CD4-positive, alpha-beta T cell treated with Interleukin-15 for 4 hours (primary cell): ENCODE measurements around the gene HTT.
A peak's percentile ranks its signal among the peaks of the same experiment; 100 is the strongest.

Experiments used
- DNase-seq: peaks from one replicate; pipeline ENCODE4 v3.0.0-alpha.2; 2020; ENCODE audit warnings: low spot score

The HTT gene

DNA sequence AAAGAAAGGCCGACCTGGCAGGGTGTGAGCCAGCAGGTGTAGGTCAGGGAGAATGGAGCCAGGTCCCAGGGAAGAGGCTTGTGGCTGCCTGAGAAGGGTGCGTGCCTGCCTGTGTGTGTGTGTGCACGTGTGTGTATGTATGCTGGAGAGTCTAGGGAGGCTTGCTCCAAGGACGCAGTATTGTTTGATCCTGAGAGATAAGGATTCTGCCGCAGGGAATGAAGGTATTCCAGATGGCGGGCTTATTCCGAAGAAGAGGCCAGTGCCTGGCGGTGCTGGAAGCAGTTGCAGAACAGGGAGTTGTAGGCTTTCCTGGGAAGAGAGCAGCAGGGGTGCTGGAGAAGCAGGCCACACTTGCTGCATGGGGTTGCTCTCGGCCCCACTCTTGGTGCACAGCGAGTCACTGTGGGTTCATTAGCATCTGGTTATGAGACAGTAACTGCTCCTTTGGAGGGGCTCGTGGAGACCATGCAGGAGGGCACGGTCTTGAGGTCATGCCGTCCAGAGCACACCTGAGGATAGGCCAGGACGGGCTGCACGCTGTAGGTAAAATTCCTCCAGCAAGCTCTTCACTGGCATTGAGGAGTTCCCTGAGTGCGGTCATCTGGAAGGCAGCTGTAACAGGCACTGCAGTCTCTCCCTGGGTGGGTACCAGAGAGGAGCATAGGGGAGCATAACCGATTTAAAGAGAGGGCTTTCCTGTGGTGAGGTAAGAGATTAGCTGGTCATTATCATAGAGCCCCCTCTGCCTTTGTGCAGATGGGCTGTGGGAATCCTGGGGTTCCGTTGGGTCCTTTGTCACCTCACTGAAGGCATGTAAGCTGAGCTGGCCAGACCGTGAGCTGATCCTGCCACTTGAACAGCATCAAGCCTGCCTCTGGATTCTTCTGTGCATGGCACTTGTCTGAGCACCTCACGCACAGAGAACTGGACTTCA, 144.6 kb downstream of the HTT start:
- DNase-seq = no peak

- no peak for DNase-seq
Measured at GRCh38 chr4:3219761-3220475, 145.4 kb downstream of the HTT start.

DNA sequence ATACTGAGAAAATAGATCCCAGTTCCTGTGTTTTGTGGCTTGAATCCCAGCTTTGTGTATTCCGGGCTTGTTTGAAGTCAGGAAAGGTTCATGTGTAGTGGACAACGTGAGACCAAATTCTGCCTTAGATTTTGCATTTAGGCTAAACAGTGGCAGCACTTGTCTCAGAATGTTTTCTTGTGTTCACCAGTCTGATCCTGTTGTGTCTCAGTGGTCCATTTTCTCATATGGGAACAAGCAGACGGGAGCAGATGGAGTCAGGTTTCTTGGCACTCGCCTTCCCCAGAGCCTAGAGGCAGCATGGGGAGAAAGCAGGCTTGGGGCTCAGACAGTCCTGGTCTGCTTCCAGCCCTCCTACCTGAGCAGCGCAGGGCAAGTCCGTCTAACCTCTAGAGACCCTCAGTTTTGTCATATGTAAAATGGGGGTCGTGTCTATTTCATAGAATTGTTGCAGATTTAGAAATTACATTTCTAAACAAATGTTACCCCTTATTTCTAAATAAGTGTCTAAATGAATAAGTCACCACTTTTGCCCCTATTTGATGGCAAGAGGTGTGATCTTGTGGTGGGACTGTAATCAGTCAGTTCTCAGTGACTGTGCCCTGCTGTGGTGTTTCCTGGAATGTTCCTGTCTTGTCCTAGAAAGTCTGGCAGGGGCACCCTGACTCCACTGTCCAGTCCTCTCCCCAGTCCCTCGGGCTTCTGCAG, 146.1 kb downstream of the HTT start:
- DNase-seq = peak; percentile 22

DNA sequence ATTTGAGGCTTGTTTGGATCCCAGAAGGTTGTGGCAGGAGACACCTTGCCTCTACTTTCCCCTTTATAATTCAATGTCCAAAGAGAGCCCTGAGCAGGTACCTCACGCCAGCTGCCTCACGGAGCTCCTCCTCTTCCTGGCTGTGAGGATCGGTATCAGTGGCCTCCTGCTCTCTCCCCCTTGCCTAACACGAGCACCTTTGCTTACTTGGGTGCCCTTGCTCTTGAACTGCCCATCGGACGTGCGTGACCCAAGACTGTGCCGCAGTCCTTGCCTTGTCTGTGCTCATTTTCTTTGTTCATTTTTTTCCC, 146.7 kb downstream of the HTT start:
- DNase-seq = no peak

DNA sequence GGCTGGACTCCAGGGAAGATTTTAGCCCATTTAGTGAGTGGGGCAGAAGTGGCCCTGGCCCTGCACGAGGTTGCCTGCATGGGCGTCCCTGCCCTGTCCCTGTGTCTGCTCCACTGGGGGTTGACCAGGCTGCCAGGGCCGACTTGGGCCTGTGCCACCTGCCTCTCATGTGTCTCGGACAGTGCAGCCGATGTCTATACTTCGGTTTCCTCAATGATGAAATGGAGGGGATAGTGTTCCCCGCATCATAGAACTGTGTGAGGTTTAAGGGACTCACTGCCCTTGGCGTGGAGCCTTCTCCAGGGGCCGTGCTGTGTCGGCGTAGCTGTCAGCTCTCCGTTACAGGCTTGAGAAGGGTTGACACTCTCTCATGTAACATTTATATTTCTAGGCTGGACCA, 147.5 kb downstream of the HTT start:
- no peak for DNase-seq

GRCh38 chr4:3223346-3223745, 148.9 kb downstream of the HTT start:
- DNase-seq = no peak

GRCh38 chr4:3223956-3224748, 149.7 kb downstream of the HTT start:
- no peak for DNase-seq

GRCh38 chr4:3225071-3225850, 150.8 kb downstream of the HTT start:
- DNase-seq = no peak

DNA sequence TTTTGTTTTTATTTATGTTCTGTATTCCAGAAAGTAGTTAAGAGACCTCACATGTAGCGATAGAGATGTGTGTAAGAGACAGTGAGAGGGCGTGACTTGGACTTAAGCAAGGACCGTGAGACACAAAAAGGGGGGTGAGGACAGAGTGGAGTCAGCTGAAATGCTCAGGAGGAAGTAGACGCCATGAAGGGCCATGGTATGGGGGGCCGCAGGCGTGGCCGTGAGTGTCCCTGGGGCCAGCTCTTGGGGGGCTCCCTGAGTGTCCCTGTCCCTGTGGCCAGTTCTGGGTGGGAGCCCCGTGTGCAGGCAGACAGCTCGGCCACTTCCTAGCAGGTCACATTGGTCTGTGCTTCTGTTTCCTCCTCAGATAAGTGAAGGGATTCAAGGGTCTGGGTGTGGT, 151.5 kb downstream of the HTT start:
- DNase-seq = no peak

- no peak for DNase-seq
Measured at GRCh38 chr4:3226467-3226866, 152.0 kb downstream of the HTT start.

- DNase-seq = no peak
Measured at GRCh38 chr4:3226944-3227343, 152.5 kb downstream of the HTT start.

DNA sequence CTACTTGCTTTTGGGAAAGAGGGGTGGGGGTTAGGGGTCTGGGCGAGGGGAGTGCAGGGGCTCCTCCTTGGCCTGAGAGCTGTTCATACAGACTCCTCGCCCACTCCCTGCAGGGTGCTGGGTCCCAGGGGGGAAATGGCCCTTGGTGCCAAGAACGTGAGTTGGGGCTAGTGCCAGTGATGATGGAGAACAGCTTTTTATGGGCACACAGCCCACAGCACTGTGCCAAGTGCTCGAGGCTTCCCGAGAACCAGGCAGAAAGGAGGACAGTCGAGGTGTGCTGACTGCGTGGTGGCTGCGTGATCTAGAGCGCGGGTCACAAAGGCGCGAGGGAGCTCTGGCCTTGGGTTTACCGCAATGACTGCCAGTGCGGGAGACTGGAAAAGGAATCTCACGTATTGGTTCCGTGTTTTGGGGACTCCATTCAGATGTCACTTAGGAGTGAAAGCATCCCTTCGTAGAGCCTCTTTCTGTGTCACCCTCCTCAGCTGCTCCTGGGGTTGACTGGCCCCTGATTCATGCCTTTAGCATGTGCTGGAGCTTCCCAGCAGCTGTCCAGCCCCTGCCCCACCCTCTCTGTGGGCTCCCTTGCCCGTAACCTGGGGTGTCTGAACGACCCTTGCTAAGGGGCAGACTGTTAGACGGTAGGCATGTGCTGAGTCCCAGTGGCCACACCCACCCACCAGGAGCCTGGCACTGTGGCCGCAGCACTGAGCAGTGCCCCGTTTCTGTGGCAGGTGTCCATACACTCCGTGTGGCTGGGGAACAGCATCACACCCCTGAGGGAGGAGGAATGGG, 153.6 kb downstream of the HTT start:
- no peak for DNase-seq

DNA sequence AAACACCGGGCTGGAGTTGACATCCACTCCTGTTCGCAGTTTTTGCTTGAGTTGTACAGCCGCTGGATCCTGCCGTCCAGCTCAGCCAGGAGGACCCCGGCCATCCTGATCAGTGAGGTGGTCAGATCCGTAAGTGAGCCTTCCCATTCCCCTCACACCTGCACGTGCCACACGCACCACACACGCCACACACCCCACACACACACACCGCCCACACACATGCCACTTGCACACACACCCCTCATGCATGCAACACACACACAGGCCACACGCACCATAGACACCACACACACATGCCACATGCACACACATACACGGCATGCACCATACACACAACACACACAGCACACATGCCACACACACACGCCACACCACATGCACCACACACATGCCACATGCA, 154.4 kb downstream of the HTT start:
- no peak for DNase-seq

DNA sequence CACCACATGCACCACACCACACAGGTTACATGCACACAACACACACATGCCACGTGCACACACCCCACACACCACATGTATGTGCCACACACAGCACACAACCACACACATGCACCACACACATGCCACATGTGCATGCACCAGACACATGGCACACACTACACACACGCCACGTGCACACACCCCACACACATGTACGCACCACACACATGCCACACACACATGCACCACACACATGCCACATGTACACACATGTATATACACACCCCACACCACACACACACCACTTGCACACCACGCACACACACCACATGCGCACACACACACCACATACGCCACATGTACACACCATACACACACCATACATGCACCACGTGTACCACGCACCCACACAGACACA, 154.8 kb downstream of the HTT start:
- no peak for DNase-seq

DNA sequence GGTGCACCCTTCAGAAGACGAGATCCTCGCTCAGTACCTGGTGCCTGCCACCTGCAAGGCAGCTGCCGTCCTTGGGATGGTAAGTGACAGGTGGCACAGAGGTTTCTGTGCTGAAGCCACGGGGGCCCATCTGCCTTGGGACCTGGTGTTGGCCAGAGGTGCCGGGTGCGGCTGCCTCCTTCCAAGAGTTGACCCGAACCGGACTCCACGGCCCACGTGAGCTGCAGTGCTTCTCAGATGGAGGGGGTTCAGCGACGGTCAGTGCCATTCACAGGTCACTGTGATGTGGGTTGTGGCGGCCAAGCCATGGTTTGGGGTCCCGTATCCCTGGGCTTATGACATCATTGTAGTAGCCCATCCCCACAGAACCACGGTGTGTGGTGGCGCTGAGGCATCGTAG, 155.5 kb downstream of the HTT start:
- DNase-seq = no peak

DNA sequence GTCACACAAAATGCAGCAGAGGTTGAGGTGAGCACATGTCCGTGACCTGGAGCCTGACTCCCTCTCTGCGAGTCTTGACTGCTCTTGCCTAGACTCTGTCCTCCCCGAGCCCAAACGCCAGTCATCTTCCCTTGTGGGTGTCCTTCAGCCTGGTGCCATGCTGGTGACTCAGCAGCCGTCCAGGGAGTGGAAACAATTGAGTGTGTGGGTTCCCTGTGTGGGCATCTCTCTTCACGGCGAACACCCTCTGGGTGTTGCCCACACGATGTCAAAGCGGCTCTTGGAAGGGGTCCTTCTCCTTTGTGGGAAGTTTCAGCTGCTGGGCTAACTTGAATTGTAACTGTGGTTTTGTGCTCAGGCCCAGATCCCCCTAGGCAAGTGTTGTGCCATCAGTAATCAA, 157.0 kb downstream of the HTT start:
- DNase-seq = no peak

DNA sequence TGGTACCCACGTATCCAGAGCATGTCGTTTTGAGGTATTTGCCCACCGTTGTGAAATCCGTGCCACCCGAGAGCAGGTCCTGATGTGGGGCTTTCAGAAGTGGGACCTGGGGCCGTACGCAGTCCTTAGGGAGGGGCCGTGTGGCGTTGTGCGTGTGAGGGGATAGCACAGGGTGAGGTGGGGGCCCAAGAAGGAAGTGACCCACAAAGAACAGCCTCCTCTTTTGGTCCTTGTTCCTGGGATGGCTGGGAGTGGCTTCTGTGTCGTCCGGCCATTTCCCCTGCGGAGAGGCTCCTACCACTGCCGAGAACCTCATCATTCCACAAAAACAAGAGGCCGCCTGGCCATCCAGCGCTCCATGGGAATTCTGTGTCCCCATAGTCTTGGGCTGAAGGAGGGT, 157.5 kb downstream of the HTT start:
- no peak for DNase-seq

GRCh38 chr4:3232871-3233271, 158.4 kb downstream of the HTT start:
- no peak for DNase-seq

DNA sequence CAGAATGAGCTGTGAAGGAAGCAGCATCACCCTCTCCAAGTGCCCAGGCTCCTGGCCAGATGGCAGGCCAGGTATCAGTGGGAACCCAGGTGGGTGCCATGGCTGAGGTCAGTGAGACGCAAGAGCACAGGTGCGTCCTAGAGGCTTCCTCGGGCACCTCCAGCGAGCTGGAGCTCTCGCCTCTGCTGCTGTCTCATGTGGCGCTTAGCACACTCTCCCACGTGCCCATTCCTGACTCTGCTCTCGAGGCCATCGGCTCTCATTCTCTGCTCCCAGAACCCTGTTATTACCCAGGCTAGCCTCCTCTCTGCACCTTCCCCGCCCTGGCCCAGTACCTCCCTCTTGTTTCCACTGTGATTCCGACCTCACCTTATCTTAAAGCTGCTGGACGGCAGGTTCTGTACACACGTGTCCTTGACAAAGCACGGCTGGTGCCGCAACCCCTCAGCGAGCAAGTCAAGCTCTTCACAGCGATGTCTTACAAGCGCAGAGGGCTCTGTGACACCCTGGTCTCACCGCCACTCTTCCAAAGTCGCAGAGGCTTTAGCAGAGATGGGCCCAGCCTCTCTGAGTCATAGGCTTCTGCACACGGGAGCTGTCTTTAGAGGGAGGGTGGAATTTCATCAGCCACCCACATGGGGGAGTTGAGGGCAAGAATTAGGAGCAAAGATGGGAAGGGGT, 159.1 kb downstream of the HTT start:
- no peak for DNase-seq
